ENCODE results near the gene TTC13.

Gene TTC13

DNA sequence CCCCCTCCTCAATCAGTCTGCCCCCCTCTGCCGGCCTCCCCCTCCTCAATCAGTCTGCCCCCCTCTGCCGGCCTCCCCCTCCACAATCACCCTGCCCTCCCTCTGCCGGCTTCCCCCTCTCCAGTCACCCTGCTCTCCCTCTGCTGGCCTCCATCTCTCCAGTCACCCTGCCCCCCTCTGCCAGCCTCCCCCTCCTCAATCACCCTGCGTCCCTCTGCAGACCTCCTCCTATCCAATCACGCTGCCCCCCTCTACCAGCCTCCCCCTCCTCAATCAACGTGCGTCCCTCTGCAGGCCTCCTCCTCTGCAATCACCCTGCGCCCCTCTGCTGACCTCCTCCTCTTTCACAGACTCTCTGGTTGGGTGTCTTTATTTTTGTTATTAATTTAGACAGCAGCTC lies 98.9 kb downstream of the TTC13 start:
- Histone ChIP-seq H3K4me1 (ENCODE audit: low read depth, poor library complexity, severe bottlenecking) (no peaks in the 10 kb centered on the region), H3K4me3 (IDR thresholded peaks at IDR 0.05; ENCODE audit: insufficient read depth, low read depth, low read length) (no peak overlapping the region), H3K9ac (no peak overlapping the region), H3K36me3 (ENCODE audit: insufficient read depth) (no peaks in the 10 kb centered on the region), H3K27me3 (ENCODE audit: insufficient read depth, low read depth) (no peaks in the 10 kb centered on the region), H3K79me2 (ENCODE audit: insufficient read depth, low read depth) (no peaks in the 10 kb centered on the region), H3K4me2 (no peak overlapping the region), H2AFZ (ENCODE audit: low read depth) (no peak overlapping the region), H4K20me1 (ENCODE audit: insufficient read depth) (no peaks in the 10 kb centered on the region), H3K27ac (no peak overlapping the region)
- no peak for TF ChIP-seq CTCF (conservative IDR thresholded peaks at IDR 0.05; ENCODE audit: low read depth, low read length)

GRCh38 chr1:230878591-230878990 lies 100.1 kb downstream of the TTC13 start:
- no peaks in the 10 kb centered on the region for H3K36me3 ChIP-seq (ENCODE audit: insufficient read depth)
- no peak overlapping the region for H3K9ac ChIP-seq
- H3K27ac ChIP-seq: no peak overlapping the region
- no peaks in the 10 kb centered on the region for H3K27me3 ChIP-seq (ENCODE audit: insufficient read depth, low read depth)
- no peaks in the 10 kb centered on the region for H3K4me1 ChIP-seq (ENCODE audit: low read depth, poor library complexity, severe bottlenecking)
- no peak overlapping the region for H3K4me2 ChIP-seq
- H3K79me2 ChIP-seq (ENCODE audit: insufficient read depth, low read depth): no peaks in the 10 kb centered on the region
- H4K20me1 ChIP-seq (ENCODE audit: insufficient read depth): no peaks in the 10 kb centered on the region
- no peak for TF ChIP-seq CTCF (conservative IDR thresholded peaks at IDR 0.05; ENCODE audit: low read depth, low read length)
- no peak overlapping the region for H2AFZ ChIP-seq (ENCODE audit: low read depth)
- no peak overlapping the region for H3K4me3 ChIP-seq (IDR thresholded peaks at IDR 0.05; ENCODE audit: insufficient read depth, low read depth, low read length)

DNA sequence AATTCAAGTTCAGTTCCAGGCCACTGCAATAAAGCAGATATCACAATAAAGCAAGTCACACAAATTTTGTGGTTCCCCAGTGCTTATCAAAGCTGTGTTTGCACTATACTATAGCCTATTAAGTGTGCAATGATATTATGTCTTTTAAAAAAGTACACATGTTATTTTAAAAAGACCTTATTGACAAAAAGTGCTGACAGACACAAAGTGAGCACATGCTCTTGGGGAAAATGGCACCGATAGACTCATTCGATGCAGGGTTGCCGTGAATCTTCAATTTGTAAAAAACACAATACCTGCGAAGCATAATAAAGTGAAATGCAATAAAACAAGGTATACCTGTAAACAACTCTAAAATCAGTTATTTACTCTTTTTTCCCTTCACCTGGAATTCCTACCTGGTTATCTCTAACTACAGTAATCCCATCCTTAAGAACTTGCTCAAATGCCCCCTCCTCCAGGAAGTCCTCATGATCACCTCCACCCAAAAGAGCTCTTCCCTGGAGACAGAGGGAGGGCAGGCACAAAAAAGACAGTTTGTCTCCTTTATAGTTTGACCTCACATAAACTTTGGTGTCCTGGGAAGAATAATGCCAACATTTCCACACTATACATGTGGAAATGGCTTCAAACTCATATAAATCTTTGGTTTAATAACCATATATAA lies 100.6 kb downstream of the TTC13 start:
- Histone ChIP-seq H2AFZ (ENCODE audit: low read depth) (no peak overlapping the region), H3K27me3 (ENCODE audit: insufficient read depth, low read depth) (no peaks in the 10 kb centered on the region), H3K9ac (no peak overlapping the region), H4K20me1 (ENCODE audit: insufficient read depth) (no peaks in the 10 kb centered on the region), H3K4me2 (no peak overlapping the region), H3K36me3 (ENCODE audit: insufficient read depth) (no peaks in the 10 kb centered on the region), H3K4me3 (IDR thresholded peaks at IDR 0.05; ENCODE audit: insufficient read depth, low read depth, low read length) (no peak overlapping the region), H3K79me2 (ENCODE audit: insufficient read depth, low read depth) (no peaks in the 10 kb centered on the region), H3K27ac (no peak overlapping the region), H3K4me1 (ENCODE audit: low read depth, poor library complexity, severe bottlenecking) (no peaks in the 10 kb centered on the region)
- no peak for TF ChIP-seq CTCF (conservative IDR thresholded peaks at IDR 0.05; ENCODE audit: low read depth, low read length)

DNA sequence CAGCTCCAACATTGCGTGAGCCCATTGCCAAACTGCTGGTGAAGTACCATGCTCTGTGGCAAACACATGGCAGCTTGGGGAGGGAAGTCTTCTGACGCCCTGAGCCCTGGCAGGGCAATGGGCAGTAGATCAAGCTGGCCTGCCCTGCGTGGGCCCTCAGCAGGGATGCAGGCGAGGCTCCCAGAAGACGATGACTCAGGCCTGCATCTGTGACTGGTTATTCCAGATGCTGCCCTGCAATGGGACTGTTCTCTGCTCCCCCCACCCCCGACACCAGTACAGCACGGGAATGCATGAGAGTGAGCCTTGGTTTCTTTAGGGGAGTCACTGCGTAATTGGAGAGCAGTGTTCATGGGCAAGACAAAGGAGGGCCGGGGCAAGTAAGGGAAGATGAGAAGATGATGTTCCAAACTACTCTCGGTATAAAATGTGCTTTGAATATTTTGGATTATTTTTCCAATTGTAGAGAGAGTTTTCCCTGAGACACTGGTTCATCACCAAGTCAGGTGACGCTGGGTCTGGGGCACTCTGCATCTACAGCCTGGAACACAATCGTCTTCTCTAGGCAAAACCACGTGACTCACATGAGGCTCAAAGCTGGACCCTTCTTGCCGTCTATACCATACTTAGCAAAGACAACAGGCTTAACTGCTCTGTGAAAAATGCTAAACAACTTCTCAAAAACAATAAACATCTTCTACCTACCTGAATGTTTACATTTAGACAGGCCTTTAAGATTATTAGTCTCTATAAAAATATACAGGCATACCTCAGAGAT lies 101.3 kb downstream of the TTC13 start:
- no peaks in the 10 kb centered on the region for H3K36me3 ChIP-seq (ENCODE audit: insufficient read depth)
- H3K4me3 ChIP-seq (IDR thresholded peaks at IDR 0.05; ENCODE audit: insufficient read depth, low read depth, low read length): no peak overlapping the region
- no peaks in the 10 kb centered on the region for H4K20me1 ChIP-seq (ENCODE audit: insufficient read depth)
- H3K4me2 ChIP-seq: no peak overlapping the region
- no peak for TF ChIP-seq CTCF (conservative IDR thresholded peaks at IDR 0.05; ENCODE audit: low read depth, low read length)
- H3K4me1 ChIP-seq (ENCODE audit: low read depth, poor library complexity, severe bottlenecking): no peaks in the 10 kb centered on the region
- H3K79me2 ChIP-seq (ENCODE audit: insufficient read depth, low read depth): no peaks in the 10 kb centered on the region
- no peak overlapping the region for H3K9ac ChIP-seq
- no peak overlapping the region for H2AFZ ChIP-seq (ENCODE audit: low read depth)
- H3K27ac ChIP-seq: no peak overlapping the region
- H3K27me3 ChIP-seq (ENCODE audit: insufficient read depth, low read depth): no peaks in the 10 kb centered on the region

Measured in KMS-11 (cell line).